Stomach (tissue), 4 donors: ENCODE measurements around the gene SEPTIN10.

Source experiments
- CTCF ChIP-seq, 7 experiments: fragments of 450-650 bp in 4 of 7; fragments of 200-600 bp in 3 of 7; sonication (generic) in 3 of 7; IDR thresholded peaks; one replicate each; pipeline ENCODE4 v1.5.1; 2016 to 2019; ENCODE audit warnings: antibody characterized with exemption in 7 of 7, control low read depth in 2 of 7, mild to moderate bottlenecking in 1 of 7
- POLR2AphosphoS5 ChIP-seq, 3 donors: sonication (generic); formaldehyde crosslinking; IDR thresholded peaks; one replicate each; pipeline ENCODE4 v1.6.1; 2016; ENCODE audit warnings: antibody characterized with exemption in 3 of 3

- no peak for TF ChIP-seq CTCF (IDR thresholded peaks at IDR 0.05)
- no peak for TF ChIP-seq POLR2AphosphoS5 (IDR thresholded peaks at IDR 0.05)
Observed at GRCh38 chr2:109494351-109494750, 119.4 kb downstream of the SEPTIN10 start.
